ENCODE data around the gene RGS8.
"Not testable (repeated sequence)": the region's sequence is repeated elsewhere in the genome, so short reads cannot be mapped to it uniquely, and the experiment has no call there.

The RGS8 gene

DNA sequence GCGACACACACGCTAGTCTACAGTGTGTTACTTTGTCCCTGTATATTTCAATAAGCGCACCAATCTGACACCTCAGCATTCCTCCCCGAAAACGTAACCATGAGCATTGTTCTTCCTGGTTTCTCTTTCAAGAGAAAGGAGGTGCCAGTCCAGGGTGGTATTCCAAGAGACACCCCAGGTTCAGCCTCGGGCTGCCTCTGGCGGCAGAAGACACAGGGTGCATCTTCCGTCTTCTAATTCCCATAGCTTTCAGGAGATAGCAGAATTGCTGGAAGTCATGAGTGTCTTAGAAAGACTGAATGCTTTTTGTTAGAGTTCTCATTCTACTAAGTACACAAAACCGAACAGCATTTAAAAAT lies 15.9 kb upstream of the RGS8 start:
- no peak for FAIRE-seq

DNA sequence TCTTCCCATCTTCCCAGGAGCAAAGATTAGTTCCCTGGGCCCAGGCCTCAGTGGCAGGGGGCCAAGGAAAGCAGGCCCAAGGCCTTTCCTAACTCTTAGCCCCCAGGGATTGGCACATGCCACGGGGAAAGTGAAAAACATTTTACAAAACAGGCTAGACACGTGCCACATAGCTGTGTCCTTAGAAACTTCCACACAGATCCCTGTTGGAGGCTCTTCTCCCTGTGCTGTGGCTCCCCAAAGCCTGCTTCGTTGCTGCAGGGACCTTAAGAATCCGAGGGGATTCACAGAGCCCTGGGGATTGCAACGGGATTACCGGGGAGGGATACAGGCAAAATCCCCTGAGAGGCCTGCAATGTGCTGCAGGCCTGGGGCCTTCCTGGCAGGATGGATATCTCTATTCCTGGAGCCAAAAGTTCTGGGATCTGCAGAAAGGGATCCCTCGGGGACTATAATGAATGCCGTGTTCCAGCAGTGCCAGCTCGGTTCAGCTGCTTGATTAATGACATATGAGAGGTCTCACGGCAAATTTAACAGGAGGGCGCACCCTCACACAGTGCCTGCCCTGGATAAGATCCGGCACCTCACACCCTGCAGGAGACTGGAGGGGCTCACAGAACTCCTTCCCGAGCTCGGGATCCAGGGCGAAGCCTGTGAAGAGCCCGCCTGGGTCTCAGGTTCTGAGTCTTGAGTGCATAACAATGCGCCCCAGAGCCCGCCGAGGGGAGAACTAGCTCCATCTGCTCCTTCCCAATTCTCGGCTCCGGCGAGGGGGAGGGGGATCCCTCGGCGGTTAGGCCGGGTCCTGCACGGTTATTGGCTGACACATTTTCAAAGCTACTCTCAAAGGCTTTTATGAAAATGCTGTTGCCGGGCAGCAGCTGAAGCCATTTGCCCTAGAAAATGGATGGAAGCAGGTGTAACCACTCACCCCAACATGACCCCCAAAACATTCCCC lies 15.3 kb upstream of the RGS8 start:
- FAIRE-seq, result no peak

DNA sequence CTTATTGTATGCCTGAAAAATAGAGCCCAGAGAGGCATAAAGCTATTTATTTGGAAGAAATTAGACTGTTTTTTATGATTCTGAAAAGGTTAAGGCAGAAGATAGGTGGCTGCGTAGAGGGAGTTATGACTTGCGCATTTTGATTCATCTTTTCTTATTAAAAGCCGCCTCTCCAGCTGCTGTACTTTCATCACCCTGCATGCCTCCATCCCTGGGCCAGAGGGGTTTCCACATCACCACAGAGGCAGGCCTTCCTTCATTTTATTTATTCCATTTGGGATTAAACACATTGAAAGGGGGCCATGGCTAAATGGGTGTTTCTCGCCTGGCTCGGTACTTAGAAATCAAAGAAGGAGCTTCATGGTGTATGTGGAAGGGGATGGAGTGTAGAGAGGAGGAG lies 14.6 kb upstream of the RGS8 start:
- no peak for FAIRE-seq

DNA sequence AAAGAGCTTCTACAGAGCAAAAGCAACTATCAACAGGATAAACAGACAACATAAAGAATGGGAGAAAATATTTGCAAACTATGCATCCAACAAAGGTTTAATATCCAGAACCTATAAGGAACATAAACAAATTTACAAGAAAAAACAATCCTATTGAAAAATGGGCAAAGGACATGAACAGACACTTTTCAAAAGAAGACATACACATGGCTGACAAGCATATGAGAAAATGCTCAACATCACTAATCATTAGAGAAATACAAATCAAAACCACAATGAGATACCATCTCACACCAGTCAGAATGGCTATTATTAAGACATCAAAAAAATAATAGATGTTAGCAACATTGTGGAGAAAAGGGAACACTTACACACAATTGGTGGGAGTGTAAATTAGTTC lies 8.8 kb upstream of the RGS8 start:
- not testable (repeated sequence) for FAIRE-seq

DNA sequence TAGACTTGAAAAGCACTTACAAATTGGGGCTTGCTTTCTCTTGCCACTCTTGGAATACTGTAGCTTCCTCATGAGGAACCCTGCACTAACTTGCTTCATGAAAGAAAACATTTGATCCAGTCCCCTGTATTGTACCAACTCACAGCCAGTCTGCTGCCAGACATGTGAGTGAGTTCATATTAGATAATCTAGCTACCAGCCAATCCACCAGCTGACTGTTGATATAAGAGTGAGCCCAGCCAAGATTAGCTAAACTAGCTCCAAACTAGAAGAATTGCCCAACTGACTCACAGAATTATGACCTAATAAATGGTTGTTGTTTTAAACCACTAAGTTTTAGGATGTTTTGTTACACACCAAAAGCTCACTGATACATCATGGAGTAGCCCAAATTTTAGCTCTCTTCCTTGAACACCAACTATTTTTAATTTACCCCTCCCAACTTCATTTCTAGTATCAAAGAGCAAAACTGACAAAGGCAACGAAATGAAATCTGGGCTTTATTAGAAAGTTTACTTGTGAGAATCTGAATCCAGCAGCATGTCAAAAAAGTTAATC lies 6.6 kb upstream of the RGS8 start:
- no peak for FAIRE-seq

DNA sequence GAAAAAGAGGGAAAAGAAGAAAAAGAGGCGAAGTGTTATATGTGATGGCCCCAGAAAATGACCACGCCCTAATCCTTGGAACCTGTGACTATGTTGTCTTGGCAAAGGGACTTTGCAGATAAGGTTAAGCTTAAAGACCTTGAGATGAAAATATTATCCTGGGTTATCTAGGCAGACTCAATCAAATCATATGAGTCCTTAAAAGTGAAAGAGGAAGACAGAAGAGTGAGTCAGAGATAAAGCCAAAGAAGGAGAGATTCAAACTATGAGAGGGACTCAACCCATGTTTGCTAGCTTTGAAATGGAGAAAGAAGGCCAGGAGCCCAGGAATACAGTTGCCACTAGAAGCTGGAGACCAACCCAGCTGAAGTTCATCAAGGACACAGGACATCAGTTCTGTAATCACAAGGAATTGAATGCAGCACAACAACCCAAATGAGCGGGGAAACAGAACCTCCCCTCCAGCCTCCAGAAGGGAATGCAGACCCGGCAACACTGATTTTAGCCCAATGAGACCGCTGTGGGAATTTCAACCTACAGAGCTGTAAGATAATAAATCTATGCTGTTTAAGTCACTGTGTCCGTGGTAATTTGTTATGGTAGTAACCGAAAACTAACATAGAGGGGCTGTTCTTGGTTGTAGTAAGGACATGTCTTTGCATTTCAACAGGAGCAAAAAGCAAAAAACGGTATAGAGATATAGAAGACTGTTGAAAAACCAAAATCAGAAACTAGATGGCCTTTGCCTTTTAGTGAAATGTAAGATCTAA lies 4.2 kb upstream of the RGS8 start:
- FAIRE-seq, result no peak

DNA sequence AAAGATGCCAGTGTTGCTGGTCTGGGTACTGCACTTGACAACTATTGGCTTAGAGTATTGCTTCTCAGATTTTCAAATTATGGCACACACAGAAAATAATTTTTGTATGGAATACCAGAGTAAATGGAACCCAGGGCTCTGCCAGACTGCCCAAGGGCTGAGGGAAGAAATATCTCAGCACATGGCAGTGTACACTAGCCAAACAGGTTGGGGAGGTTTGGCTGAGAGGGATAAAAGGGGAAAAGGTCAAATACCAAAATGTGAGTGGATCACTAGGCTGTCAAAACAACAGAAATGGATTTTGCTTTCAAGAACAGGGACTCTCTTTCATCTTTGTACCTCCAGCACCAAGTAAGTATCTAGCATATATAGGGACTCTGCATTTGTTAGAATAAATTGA lies 3.0 kb upstream of the RGS8 start:
- no peak for FAIRE-seq

DNA sequence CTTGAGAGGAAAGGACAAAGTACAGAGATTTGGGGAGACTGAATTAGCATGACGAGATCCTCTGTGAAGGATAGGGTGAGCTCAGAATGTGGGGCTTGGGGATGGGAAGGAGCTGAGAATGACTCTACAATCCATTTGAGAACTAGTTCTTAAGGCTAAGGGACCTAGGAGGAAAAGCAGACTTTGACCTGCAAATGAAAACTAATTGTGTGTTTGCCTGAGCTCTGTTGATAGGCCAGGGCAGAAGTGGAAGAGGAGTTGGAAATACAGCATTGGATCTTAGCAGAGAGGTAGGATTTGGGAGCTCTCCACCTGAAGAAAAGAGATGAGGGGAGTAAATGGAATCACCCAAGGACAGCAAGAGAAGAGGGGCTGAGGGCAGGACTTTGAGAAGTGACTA lies 2.1 kb upstream of the RGS8 start:
- no peak for FAIRE-seq

DNA sequence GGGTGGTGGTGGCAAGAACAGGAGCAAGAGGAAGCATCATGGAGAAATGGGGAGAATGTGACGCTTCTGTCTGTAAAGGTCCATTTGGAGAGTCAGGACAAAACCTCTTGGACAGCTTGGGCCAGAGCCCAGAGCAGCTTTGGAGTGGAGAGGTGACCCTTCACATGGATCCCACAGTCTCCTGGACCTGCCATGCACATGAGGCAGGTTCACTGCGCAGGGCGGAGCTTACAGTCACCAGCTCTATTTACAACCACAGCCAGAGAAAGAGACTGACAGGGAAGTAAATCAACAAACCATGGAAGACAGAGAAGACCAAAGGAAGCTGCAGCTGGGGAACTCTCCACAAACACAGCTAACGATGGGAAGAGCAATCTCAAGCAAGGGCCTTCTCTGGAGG lies 828 bp upstream of the RGS8 start:
- no peak for FAIRE-seq

DNA sequence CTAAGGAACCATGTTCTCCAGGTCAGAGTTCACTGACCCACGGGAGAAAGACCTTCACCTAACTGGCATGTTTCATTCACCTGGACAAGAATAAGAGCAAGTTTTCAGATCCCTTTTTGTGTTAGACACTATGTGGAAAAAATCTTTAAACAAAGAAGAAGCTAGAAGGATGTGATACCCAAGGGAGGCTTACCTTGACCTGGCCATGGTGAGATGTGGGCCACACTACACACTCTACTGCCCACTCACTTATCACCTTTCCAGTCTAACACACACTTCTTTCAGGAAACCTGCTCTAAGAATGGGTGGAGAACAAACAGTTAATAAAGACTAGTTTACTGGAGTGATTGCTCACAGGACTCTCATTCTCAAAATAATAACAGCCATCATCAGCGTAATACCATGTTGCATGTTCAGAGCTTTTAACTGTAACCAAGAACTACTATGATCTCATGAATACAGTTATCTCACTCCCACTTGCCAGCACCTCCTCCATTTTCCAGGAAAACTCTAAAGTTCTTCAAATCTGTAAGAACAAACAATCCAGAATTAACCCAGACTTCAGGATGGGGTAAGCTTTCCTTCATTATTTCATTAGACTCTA lies 1.4 kb downstream of the RGS8 start:
- no peak for FAIRE-seq

DNA sequence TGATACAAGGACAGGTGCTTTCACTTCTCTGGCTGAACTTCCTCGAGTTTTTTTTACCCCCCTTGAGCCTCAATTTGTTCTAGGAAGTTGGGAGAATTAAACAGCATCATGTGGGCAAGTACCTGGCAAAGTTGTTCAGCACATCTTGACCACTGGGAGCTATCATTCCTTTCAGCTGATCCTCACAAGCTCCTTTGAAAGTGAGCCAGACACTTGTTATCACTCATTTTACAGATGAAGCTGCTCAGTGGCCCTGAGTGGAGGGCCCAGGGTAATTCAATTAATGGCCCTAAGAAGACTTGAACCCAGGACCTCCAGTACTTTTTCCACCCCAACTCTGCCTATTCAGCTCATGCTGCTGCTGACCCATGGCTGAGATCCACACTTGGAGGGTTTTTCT lies 2.0 kb downstream of the RGS8 start:
- no peak for FAIRE-seq

DNA sequence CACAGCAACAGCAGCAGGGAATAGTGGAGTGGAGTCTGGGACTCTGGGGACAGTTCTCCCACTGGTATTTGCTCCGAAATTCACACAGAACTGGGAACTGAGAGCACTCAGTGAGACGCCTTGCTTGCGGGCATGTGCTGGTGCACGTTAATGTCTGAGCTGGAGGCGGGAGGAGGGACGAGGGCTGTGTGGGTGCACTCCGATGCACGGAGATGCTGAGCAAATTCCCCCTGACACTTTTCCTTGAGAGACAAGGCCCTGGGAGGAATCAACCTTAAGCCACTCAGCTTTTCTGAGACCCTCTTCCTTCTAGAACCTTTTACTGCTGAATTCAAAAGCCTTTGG lies 2.8 kb downstream of the RGS8 start:
- FAIRE-seq, result no peak

DNA sequence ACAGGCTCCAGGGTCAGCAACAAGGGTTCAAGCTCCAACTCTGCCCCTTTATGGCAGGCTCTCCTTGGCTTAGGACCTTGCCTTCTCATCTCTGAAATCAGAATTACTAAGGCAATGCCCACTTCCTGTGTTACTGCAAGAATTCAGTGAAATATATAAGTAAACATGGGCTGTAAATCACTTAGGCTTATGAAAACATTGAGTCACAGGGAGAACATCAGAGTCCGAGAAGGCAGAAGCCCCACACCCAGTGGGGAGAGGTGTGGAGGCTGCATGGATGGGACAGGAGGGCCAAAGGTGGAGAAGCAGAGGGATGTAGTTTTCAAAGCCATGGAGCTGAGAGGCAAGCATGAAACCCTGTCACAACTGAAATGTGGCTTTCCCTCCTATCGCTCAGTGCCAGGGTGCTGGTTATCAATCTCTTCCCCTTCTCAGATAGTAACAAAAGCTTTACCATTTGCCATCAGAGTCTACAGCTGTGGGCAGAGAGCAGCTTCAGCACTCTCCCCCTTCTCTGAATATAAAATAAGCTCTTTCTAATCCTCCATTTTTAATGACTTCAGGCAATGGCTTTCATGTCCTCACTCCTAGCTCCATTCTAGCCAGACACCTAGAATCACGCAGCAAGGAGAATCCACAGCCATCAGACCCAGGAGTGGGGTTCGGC lies 3.4 kb downstream of the RGS8 start:
- FAIRE-seq, result no peak

DNA sequence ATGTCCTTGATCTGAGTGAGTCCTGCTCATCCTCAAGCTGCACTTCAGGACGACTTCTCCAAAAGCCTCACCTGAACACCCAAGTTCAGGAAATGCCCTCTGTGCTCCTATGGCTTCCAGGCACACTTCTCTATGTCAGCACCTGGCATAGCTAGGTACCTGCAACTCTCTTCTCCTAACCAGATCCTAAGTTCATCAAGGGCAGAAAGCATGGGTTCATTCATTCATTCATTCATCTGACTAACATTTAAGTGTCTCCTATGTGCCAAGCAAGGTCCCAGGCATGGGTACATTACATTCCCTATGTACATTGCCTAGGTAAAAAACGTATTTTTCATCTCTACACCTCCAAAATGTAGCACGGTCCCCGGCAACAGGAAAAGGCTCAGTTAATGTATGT lies 4.0 kb downstream of the RGS8 start:
- no peak for FAIRE-seq

DNA sequence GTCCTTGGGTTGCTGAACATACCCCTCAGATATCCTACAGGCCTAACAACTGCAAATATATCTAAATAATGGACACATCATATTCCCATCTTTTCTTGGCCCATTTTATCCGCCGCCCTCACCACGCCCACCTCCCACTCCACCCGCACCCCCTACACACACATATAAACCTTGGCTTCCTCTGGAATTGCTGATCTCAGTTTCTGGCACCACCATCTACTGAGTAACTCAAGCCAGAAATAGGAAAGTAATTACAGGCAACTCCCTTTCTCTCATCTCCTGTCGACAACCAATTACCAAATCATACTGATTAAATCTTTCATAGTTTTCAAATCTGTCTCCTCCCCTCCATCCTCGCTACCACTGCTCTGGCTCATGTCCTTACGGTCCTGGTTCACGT lies 4.7 kb downstream of the RGS8 start:
- no peak for FAIRE-seq

DNA sequence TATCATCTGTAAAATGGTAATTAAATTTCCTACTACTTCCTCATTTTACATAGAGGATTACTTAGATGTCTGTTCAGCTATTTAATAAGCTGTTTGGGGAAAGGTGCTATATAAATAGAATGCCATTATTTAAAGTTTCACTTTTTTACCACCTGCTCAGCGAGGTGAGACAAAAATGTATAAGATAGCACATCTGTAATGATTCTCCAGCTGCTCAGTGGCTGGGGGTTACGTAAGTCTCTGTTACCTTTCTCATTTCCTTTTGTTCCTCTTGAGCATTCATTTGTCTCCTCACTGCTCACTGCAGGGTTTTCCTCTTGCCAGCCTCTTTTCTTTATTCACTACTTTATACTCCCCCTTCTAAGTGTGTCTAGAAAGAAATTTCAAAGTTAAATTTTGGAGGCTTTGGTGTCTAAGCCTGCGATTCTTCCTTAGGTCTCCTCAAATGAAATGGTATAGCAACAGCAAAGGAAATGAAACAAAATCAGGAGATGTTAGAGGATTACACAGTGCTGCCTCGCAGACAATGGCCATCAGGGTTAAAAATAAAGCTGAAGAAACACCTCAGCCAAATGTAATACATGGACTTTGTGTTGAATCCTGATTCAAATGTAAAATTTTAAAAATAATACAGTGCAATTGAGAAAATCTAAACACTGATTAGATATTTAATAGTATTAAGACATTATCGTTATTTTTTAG lies 6.8 kb downstream of the RGS8 start:
- no peak for FAIRE-seq

DNA sequence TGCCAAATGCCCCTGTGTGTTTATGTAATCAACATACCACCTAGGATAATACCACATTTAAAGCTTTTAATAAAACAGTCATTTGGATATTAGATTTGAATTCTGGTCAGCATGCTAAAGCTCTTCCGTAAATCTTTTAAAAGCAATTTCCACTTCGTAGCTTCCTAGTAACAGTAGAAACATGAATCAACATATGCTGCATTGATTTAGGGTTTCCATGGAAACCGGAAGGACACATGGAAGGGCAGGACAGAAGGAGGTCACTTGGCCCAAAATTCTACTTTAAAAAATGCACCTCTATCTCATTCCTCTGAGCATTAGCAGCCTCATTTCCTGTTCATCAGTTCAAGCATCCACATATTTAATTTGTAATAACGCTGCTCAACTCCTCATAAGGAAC lies 8.1 kb downstream of the RGS8 start:
- FAIRE-seq, result no peak

DNA sequence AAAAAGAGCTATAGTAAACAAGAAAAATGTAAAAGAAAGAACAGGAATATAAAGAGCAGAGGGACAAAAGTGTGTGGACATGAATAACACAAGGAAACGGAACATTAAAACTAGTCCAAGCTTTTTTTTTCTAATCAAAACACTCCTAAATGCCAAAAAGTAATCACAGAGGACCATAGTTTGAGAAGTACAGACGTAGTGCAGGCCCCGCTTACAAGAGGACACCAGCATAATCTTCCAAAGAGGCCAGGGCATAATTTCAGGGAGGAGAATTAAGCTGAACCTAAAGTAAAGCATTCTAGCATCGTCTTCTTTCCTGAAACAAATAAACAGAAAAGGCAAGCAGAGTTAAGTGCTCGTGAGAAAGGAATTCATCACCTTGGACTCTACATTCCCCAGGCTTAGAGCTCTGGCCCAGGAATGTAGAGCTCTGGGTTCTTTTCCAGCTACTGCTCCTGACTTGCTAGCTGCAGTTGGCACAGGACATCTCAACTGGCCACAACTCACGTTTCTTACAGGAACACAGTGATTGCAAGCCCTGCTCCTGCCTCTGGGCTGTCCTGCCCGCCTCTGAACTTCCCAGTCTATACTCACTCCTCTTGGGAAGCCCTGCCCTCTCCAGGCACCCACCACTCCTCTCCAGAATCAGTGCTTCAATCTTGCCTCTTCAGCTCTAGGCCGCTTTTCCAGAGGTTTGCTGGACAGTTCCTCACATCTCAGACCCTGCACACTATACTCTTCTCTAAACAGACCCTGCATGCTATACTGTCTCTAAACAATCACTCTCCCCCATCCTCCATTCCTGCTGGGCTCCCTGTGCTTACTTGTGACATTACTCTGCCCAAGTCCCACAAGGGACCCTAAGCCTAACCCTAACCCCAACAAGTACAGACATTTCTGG lies 9.8 kb downstream of the RGS8 start:
- FAIRE-seq, result no peak

DNA sequence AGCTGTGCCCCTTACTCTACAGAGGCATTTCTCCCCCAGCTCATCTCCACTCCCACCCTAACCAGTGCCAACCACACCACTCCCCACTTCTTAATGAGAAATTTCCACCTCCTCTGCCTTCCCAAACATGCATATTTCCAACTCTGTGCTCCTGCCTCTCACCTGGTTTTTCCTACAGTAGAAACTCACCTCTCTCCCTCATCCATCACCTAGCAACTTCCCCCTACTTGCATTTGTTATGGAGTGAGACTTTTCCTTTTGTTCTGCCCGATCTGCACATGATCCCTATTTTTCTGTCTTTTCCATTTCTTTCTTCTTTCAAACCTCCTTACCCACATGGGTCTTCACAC lies 11.9 kb downstream of the RGS8 start:
- no peak for FAIRE-seq

DNA sequence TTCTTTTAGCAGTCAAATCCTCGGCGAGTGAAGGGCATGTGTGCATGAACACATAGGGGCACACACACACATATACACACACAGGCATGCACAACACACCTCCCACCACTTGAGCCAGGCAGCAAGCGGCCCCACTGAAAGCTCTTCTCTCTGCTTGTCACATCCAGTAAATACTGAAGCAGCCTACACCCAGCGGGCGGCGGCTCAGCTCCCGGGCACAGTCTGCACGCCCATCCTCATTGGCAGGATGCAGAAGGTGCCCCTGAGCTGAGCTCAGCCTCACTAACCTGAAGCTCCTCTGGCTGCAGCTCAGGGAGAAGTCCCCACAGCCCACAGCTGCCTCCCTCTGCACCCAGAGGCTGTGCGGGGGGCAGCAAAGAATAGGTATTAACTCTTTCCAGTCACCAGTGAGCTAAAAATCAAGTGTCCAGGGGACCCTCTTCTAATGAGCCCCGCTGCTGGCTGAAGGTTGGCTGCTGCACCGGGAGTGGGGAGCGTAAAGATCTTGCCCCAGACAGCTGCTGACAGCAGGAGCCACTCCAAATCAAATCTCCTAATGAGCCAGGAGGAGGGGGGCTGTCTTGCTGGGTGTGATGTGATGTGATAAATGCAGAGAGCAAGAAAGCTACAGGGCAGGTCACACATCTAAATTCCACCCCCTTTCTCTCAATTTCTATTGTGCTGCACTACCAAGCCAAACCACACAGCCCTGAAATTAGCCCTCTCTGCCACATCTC lies 12.5 kb downstream of the RGS8 start:
- FAIRE-seq, result no peak
